HCT116 (cell line): ENCODE measurements around the gene PAMR1. TPM values are rescaled to one million over a fixed set of nuclear protein-coding genes. Genes with fewer than 3 reads are reported as not detected.

Experiments
- ATAC-seq: fragments of 200-7000 bp; cut with Tn5 transposase; 2 replicates; pipeline ENCODE4 v1.9.1; 2020; ENCODE audit warnings: mild to moderate bottlenecking, moderate library complexity
- BruUV-seq: library from RNA; stranded (reverse); fragments of 400-500 nt; replicated peaks from 2 replicates; lab custom pipeline; 2021; lab: Mats Ljungman, UMichigan
- CTCF ChIA-PET: fragments of 300-600 bp; sonication (Branson Sonifier 250); formaldehyde crosslinking; loops from one replicate; lab custom pipeline; 2021; ENCODE audit warnings: antibody characterized with exemption; lab: Charles Lee
- POLR2A ChIA-PET: fragments of 300-600, 350-600 bp; sonication (Branson Sonifier 250); formaldehyde crosslinking; loops from one replicate; lab custom pipeline; 2021; ENCODE audit warnings: antibody characterized with exemption; lab: Charles Lee
- RAD21 ChIA-PET, 2 experiments: fragments of 300-600 bp; sonication (Branson Sonifier 250); formaldehyde crosslinking; loops; one replicate each; lab custom pipeline; 2023; ENCODE audit warnings: low total read pairs in 2 of 2; ENCODE audit not compliant: uncharacterized antibody in 2 of 2, unreplicated experiment in 2 of 2, low non-redundant PET in 1 of 2; lab: Charles Lee
- DNase-seq: peaks from one replicate; pipeline ENCODE4 v3.0.0-alpha.2; 2010; ENCODE audit warnings: low read depth, low spot score
- H2AFZ ChIP-seq: fragments of 200-600 bp; shearing (Covaris generic), sonication (generic); 2 replicates; pipeline ENCODE4 v1.6.1; 2017; ENCODE audit warnings: low read depth, mixed run types, mixed read lengths, antibody characterized with exemption, low read length; ENCODE audit not compliant: poor library complexity, severe bottlenecking
- H3K27ac ChIP-seq: 2 replicates; pipeline ENCODE4 v1.5.1; 2012; ENCODE audit warnings: low read depth, low read length
- H3K27me3 ChIP-seq: fragments of 200-600 bp; sonication (generic); 2 replicates; pipeline ENCODE4 v1.6.1; 2016; ENCODE audit warnings: mixed run types, low read length, mixed read lengths; ENCODE audit not compliant: insufficient read depth
- H3K36me3 ChIP-seq, 2 experiments: fragments of 200-500 bp in 1 of 2; fragments of 200-600 bp in 1 of 2; sonication (Bioruptor generic) in 1 of 2; sonication (generic) in 1 of 2; 2 replicates each; pipeline versions ENCODE4 v1.5.1 to v1.6.1; 2014 to 2016; ENCODE audit warnings: low read length in 2 of 2, inconsistent platforms in 1 of 2, mixed read lengths in 1 of 2, mixed run types in 1 of 2; ENCODE audit not compliant: insufficient read depth in 2 of 2, control insufficient read depth in 1 of 2
- H3K4me1 ChIP-seq, 2 experiments: fragments of 200-600 bp in 1 of 2; sonication (generic) in 1 of 2; 2 replicates each; pipeline versions ENCODE4 v1.5.1 to v1.6.1; 2012 to 2017; ENCODE audit warnings: low read length in 2 of 2, inconsistent platforms in 1 of 2, mild to moderate bottlenecking in 1 of 2, mixed read lengths in 1 of 2, mixed run types in 1 of 2, moderate library complexity in 1 of 2; ENCODE audit not compliant: insufficient read depth in 2 of 2, control insufficient read depth in 1 of 2
- H3K4me2 ChIP-seq: fragments of 200-600 bp; sonication (generic); 2 replicates; pipeline ENCODE4 v1.6.1; 2017; ENCODE audit warnings: mixed run types, low read length, mixed read lengths
- H3K4me3 ChIP-seq, 2 experiments: fragments of 200-600 bp in 1 of 2; sonication (generic) in 1 of 2; replicated peaks in 1 of 2; 2 replicates each; pipeline ENCODE4 v1.5.1; 2011 to 2016; ENCODE audit warnings: low read length in 2 of 2, control low read depth in 1 of 2, low read depth in 1 of 2, mild to moderate bottlenecking in 1 of 2, mixed read lengths in 1 of 2, mixed run types in 1 of 2
- H3K79me2 ChIP-seq: fragments of 200-600 bp; sonication (generic); 2 replicates; pipeline ENCODE4 v1.6.1; 2017; ENCODE audit warnings: mild to moderate bottlenecking, mixed run types, low read length, moderate library complexity, mixed read lengths; ENCODE audit not compliant: insufficient read depth
- H3K9ac ChIP-seq: fragments of 200-600 bp; sonication (generic); 2 replicates; pipeline ENCODE4 v1.6.1; 2016; ENCODE audit warnings: low read length, mixed read lengths
- H3K9me2 ChIP-seq: fragments of 200-600 bp; sonication (generic), shearing (Covaris generic); 2 replicates; pipeline ENCODE4 v1.6.1; 2017; ENCODE audit warnings: mixed run types, mild to moderate bottlenecking, moderate library complexity; ENCODE audit not compliant: insufficient read depth
- H3K9me3 ChIP-seq, 2 experiments: fragments of 200-500 bp in 1 of 2; fragments of 200-600 bp in 1 of 2; sonication (Bioruptor generic) in 1 of 2; sonication (generic) in 1 of 2; 2 replicates each; pipeline ENCODE4 v1.6.1; 2014 to 2017; ENCODE audit warnings: low read length in 2 of 2, mixed read lengths in 2 of 2, inconsistent platforms in 1 of 2, low read depth in 1 of 2, mild to moderate bottlenecking in 1 of 2, mixed run types in 1 of 2, moderate library complexity in 1 of 2; ENCODE audit not compliant: control insufficient read depth in 1 of 2, insufficient read depth in 1 of 2
- H4K20me1 ChIP-seq: fragments of 200-600 bp; sonication (generic), shearing (Covaris generic); 2 replicates; pipeline ENCODE4 v1.6.1; 2017; ENCODE audit warnings: mixed run types, mild to moderate bottlenecking, moderate library complexity; ENCODE audit not compliant: insufficient read depth
- ATF3 ChIP-seq: IDR thresholded peaks from 2 replicates; pipeline ENCODE4 v1.6.1; 2012
- CBX3 ChIP-seq: IDR thresholded peaks from 2 replicates; pipeline ENCODE4 v1.6.1; 2012; ENCODE audit warnings: low read depth
- CEBPB ChIP-seq: IDR thresholded peaks from 2 replicates; pipeline ENCODE4 v1.6.1; 2012; ENCODE audit warnings: low read depth
- EGR1 ChIP-seq: IDR thresholded peaks from 2 replicates; pipeline ENCODE4 v1.6.1; 2012; ENCODE audit warnings: low read depth
- EZH2phosphoT487 ChIP-seq: fragments of 200-600 bp; IDR thresholded peaks from 2 replicates; pipeline ENCODE4 v1.6.1; 2018; ENCODE audit warnings: antibody characterized with exemption, borderline replicate concordance
- FOSL1 ChIP-seq: IDR thresholded peaks from 2 replicates; pipeline ENCODE4 v1.6.1; 2012; ENCODE audit warnings: low read depth
- JUND ChIP-seq: IDR thresholded peaks from 2 replicates; pipeline ENCODE4 v1.6.1; 2012
- MAX ChIP-seq: IDR thresholded peaks from 2 replicates; pipeline ENCODE4 v1.6.1; 2012
- POLR2A ChIP-seq: IDR thresholded peaks from 2 replicates; pipeline ENCODE4 v1.7.0; 2011; ENCODE audit warnings: borderline replicate concordance; ENCODE audit not compliant: insufficient read depth, insufficient read length; ENCODE audit errors: extremely low read depth
- POLR2AphosphoS5 ChIP-seq: IDR thresholded peaks from 2 replicates; pipeline ENCODE4 v1.6.1; 2011; ENCODE audit warnings: mild to moderate bottlenecking, low read depth, low read length, moderate library complexity
- RAD21 ChIP-seq: IDR thresholded peaks from 2 replicates; pipeline ENCODE4 v1.6.1; 2012; ENCODE audit warnings: low read depth, mild to moderate bottlenecking
- SIN3A ChIP-seq: IDR thresholded peaks from 2 replicates; pipeline ENCODE4 v1.6.1; 2012; ENCODE audit warnings: low read depth
- SP1 ChIP-seq: IDR thresholded peaks from 2 replicates; pipeline ENCODE4 v1.6.1; 2012; ENCODE audit warnings: low read depth
- TCF7L2 ChIP-seq: IDR thresholded peaks from 2 replicates; pipeline ENCODE4 v1.7.0; 2011; ENCODE audit warnings: borderline replicate concordance, inconsistent platforms; ENCODE audit not compliant: insufficient read depth, insufficient read length; ENCODE audit errors: extremely low read depth
- YY1 ChIP-seq: IDR thresholded peaks from 2 replicates; pipeline ENCODE4 v1.6.1; 2011; ENCODE audit warnings: low read length, low read depth, moderate library complexity, mild to moderate bottlenecking; ENCODE audit not compliant: insufficient replicate concordance; ENCODE audit errors: extremely low read depth
- ZBTB33 ChIP-seq: IDR thresholded peaks from 2 replicates; pipeline ENCODE4 v1.6.1; 2011; ENCODE audit warnings: mild to moderate bottlenecking, low read length, moderate library complexity; ENCODE audit not compliant: insufficient replicate concordance; ENCODE audit errors: extremely low read depth
- ZFX ChIP-seq: fragments of 450-650 bp; IDR thresholded peaks from 2 replicates; pipeline ENCODE4 v1.6.1; 2017
- ZNF274 ChIP-seq: fragments of 200-500 bp; sonication (Bioruptor generic); IDR thresholded peaks from 2 replicates; pipeline ENCODE4 v1.6.1; 2014; ENCODE audit warnings: mild to moderate bottlenecking, low read depth, low read length, inconsistent platforms
- intact Hi-C: fragments of 100-400 bp; cut with micrococcal nuclease; formaldehyde crosslinking; loops from 2 replicates; pipeline ENCODE4 v1.10.0; 2022
- total RNA-seq: library from RNA; stranded (reverse); gene quantifications from one replicate; pipeline ENCODE4 v1.2.1, GENCODE V29; 2021; ENCODE audit not compliant: unreplicated experiment
- TF ChIP-seq, protein P1 (sequence below), 3 experiments: fragments of 200-600 bp in 1 of 3; sonication (generic) in 1 of 3; IDR thresholded peaks in 2 of 3; conservative IDR thresholded peaks in 1 of 3; 2 replicates each; pipeline ENCODE4 v1.5.1; 2012 to 2017; ENCODE audit warnings: low read depth in 2 of 3, low read length in 2 of 3, antibody characterized with exemption in 1 of 3, borderline replicate concordance in 1 of 3, control low read depth in 1 of 3, mild to moderate bottlenecking in 1 of 3, mixed read lengths in 1 of 3, mixed run types in 1 of 3, moderate library complexity in 1 of 3; ENCODE audit not compliant: insufficient read depth in 1 of 3

PAMR1 gene
- total RNA-seq, 1 experiment from 2014 or later: not detected

- ChIA-PET POLR2A (no interaction called here), RAD21 (no interaction called here), CTCF (interaction anchor here (1.0 to 4.0 kb wide), 3 partner anchors 24 to 494 kb away, joined by 3 to 37 read pairs (median 5); no protein-coding TSS in a partner anchor)
- BruUV-seq: no TSS peak
- no peaks in the 10 kb centered on the region for H3K79me2 ChIP-seq
- H4K20me1 ChIP-seq: no peaks in the 10 kb centered on the region
- DNase-seq: no peak
- no peak overlapping the region for H2AFZ ChIP-seq
- H3K4me3 ChIP-seq: no peak overlapping the region
- no peak overlapping the region for H3K9ac ChIP-seq
- H3K9me3 ChIP-seq: no peaks in the 10 kb centered on the region
- no peak for ATAC-seq
- H3K27ac ChIP-seq: no peak overlapping the region
- intact Hi-C loops: loop anchor here (2.0 to 5.0 kb wide), 5 partner anchors 156 to 1026 kb away; partner anchors contain the start of gene ELF5
- no peaks in the 10 kb centered on the region for H3K27me3 ChIP-seq
- TF ChIP-seq TCF7L2 (no peak), FOSL1 (no peak), CEBPB (no peak), POLR2AphosphoS5 (no peak), MAX (no peak), CBX3 (no peak), RAD21 (no peak), POLR2A (no peak), ZNF274 (no peak), ZFX (no peak), YY1 (no peak), ATF3 (no peak), EGR1 (no peak), EZH2phosphoT487 (no peak), SIN3A (no peak), JUND (no peak), ZBTB33 (no peak), SP1 (no peak)
- TF ChIP-seq, protein P1, sequence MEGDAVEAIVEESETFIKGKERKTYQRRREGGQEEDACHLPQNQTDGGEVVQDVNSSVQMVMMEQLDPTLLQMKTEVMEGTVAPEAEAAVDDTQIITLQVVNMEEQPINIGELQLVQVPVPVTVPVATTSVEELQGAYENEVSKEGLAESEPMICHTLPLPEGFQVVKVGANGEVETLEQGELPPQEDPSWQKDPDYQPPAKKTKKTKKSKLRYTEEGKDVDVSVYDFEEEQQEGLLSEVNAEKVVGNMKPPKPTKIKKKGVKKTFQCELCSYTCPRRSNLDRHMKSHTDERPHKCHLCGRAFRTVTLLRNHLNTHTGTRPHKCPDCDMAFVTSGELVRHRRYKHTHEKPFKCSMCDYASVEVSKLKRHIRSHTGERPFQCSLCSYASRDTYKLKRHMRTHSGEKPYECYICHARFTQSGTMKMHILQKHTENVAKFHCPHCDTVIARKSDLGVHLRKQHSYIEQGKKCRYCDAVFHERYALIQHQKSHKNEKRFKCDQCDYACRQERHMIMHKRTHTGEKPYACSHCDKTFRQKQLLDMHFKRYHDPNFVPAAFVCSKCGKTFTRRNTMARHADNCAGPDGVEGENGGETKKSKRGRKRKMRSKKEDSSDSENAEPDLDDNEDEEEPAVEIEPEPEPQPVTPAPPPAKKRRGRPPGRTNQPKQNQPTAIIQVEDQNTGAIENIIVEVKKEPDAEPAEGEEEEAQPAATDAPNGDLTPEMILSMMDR (IDR thresholded peaks at IDR 0.05 in 2 of 3, conservative IDR thresholded peaks at IDR 0.05 in 1 of 3; ENCODE audit: borderline replicate concordance in 1 of 3, insufficient read depth in 1 of 3, low read depth in 2 of 3, low read length in 2 of 3): no peak
- H3K36me3 ChIP-seq: no peaks in the 10 kb centered on the region
- peaks cover 15 to 18% of the 10 kb centered on the region in 2 experiments for H3K4me1 ChIP-seq
- H3K4me2 ChIP-seq: no peak overlapping the region
- no peaks in the 10 kb centered on the region for H3K9me2 ChIP-seq
Observed at GRCh38 chr11:35393098-35393497, 132.3 kb downstream of the PAMR1 start.
